ENCODE results near the gene CELF5. TPM values are rescaled to one million over a fixed set of nuclear protein-coding genes. Genes with fewer than 3 reads are reported as not detected.

The CELF5 gene
- total and polyA plus RNA-seq, 2 experiments from 2014 or later = 1.1 TPM; not detected in 1

GRCh38 chr19:3335431-3336350, 111.2 kb downstream of the CELF5 start:
- H3F3A ChIP-seq (ENCODE audit: insufficient read depth) = 0 out of 2 replicates have a peak, but pooled peaks cover 10% of the 10 kb centered on the region
- 27% methylated on average over 15 of the region's 15 CpGs for WGBS, 2 experiments (ENCODE audit: low coverage in 1 of 2, low lambda C conversion rate in 2 of 2, missing lambda C conversion rate in 2 of 2)
- H3K9me2 ChIP-seq (ENCODE audit: insufficient read depth) = no peaks in the 10 kb centered on the region
- H3K4me1 ChIP-seq (ENCODE audit: insufficient read depth) = peaks cover 30% of the 10 kb centered on the region
- no peaks in the 10 kb centered on the region for H3K27me3 ChIP-seq (replicated peaks; ENCODE audit: insufficient read depth)
- DNase-seq = peak; percentile 74
- H3K9me3 ChIP-seq (ENCODE audit: low read depth) = no peaks in the 10 kb centered on the region
- peak overlapping the region; percentile 77 for H3K9ac ChIP-seq
- H4K20me1 ChIP-seq (ENCODE audit: insufficient read depth) = no peaks in the 10 kb centered on the region
- H3K36me3 ChIP-seq (ENCODE audit: low read depth) = no peaks in the 10 kb centered on the region
- in situ Hi-C loops (cut with MboI) = no loop called here
- H3K79me2 ChIP-seq (ENCODE audit: insufficient read depth) = no peaks in the 10 kb centered on the region
- H2AFZ ChIP-seq = peak overlapping the region; percentile 90
- peak overlapping the region; percentile 48 for H3K4me2 ChIP-seq (ENCODE audit: unreplicated experiment)
- H3K27ac ChIP-seq = peak overlapping the region; percentile 75
- no peak overlapping the region for H3K4me3 ChIP-seq
- TF ChIP-seq EZH2phosphoT487 (IDR thresholded peaks at IDR 0.05; ENCODE audit: insufficient read depth, low read depth) (no peak), EZH2 (IDR thresholded peaks at IDR 0.05; ENCODE audit: insufficient read depth, poor library complexity, severe bottlenecking) (no peak)

- Histone ChIP-seq H3K27me3 (replicated peaks; ENCODE audit: insufficient read depth) (no peaks in the 10 kb centered on the region), H3K9me2 (ENCODE audit: insufficient read depth) (no peaks in the 10 kb centered on the region), H3K4me1 (ENCODE audit: insufficient read depth) (peaks cover 30% of the 10 kb centered on the region), H3K36me3 (ENCODE audit: low read depth) (no peaks in the 10 kb centered on the region), H3K79me2 (ENCODE audit: insufficient read depth) (no peaks in the 10 kb centered on the region), H3K4me3 (no peak overlapping the region), H3K27ac (peak overlapping the region; percentile 75), H2AFZ (peak overlapping the region; percentile 90), H3K4me2 (ENCODE audit: unreplicated experiment) (peak overlapping the region; percentile 48), H3F3A (ENCODE audit: insufficient read depth) (0 out of 2 replicates have a peak, but pooled peaks cover 10% of the 10 kb centered on the region), H3K9ac (peak overlapping the region; percentile 77), H3K9me3 (ENCODE audit: low read depth) (no peaks in the 10 kb centered on the region), H4K20me1 (ENCODE audit: insufficient read depth) (no peaks in the 10 kb centered on the region)
- DNase-seq = no peak
- no peak for TF ChIP-seq EZH2 (IDR thresholded peaks at IDR 0.05; ENCODE audit: insufficient read depth, poor library complexity, severe bottlenecking)
- no peak for TF ChIP-seq EZH2phosphoT487 (IDR thresholded peaks at IDR 0.05; ENCODE audit: insufficient read depth, low read depth)
- in situ Hi-C loops (cut with MboI) = no loop called here
- WGBS, 2 experiments (ENCODE audit: low coverage in 1 of 2, low lambda C conversion rate in 2 of 2, missing lambda C conversion rate in 2 of 2) = 10 to 16% methylated on average over 5 of the region's 5 CpGs
These were observed 111.9 kb downstream of the CELF5 start for GRCh38 chr19:3336351-3336679.

- H3K4me2 ChIP-seq (ENCODE audit: unreplicated experiment) = peak overlapping the region; percentile 48
- H3F3A ChIP-seq (ENCODE audit: insufficient read depth) = peaks cover 10% of the 10 kb centered on the region; the same call in 1 of the 2 replicates
- no peaks in the 10 kb centered on the region for H3K27me3 ChIP-seq (replicated peaks; ENCODE audit: insufficient read depth)
- in situ Hi-C loops (cut with MboI) = no loop called here
- H3K36me3 ChIP-seq (ENCODE audit: low read depth) = no peaks in the 10 kb centered on the region
- 20 to 24% methylated on average over 20 to 22 of the region's 22 CpGs for WGBS, 2 experiments (ENCODE audit: low coverage in 1 of 2, low lambda C conversion rate in 2 of 2, missing lambda C conversion rate in 2 of 2)
- no peaks in the 10 kb centered on the region for H4K20me1 ChIP-seq (ENCODE audit: insufficient read depth)
- H3K27ac ChIP-seq = peak overlapping the region; percentile 75
- H2AFZ ChIP-seq = peak overlapping the region; percentile 90
- no peak for TF ChIP-seq EZH2 (IDR thresholded peaks at IDR 0.05; ENCODE audit: insufficient read depth, poor library complexity, severe bottlenecking)
- TF ChIP-seq EZH2phosphoT487 (IDR thresholded peaks at IDR 0.05; ENCODE audit: insufficient read depth, low read depth) = no peak
- no peaks in the 10 kb centered on the region for H3K9me3 ChIP-seq (ENCODE audit: low read depth)
- H3K4me1 ChIP-seq (ENCODE audit: insufficient read depth) = peaks cover 30% of the 10 kb centered on the region
- H3K9ac ChIP-seq = peak overlapping the region; percentile 77
- no peaks in the 10 kb centered on the region for H3K9me2 ChIP-seq (ENCODE audit: insufficient read depth)
- H3K79me2 ChIP-seq (ENCODE audit: insufficient read depth) = no peaks in the 10 kb centered on the region
- DNase-seq = peak; percentile 74
- no peak overlapping the region for H3K4me3 ChIP-seq
These were observed 112.4 kb downstream of the CELF5 start for GRCh38 chr19:3336680-3337523.

DNA sequence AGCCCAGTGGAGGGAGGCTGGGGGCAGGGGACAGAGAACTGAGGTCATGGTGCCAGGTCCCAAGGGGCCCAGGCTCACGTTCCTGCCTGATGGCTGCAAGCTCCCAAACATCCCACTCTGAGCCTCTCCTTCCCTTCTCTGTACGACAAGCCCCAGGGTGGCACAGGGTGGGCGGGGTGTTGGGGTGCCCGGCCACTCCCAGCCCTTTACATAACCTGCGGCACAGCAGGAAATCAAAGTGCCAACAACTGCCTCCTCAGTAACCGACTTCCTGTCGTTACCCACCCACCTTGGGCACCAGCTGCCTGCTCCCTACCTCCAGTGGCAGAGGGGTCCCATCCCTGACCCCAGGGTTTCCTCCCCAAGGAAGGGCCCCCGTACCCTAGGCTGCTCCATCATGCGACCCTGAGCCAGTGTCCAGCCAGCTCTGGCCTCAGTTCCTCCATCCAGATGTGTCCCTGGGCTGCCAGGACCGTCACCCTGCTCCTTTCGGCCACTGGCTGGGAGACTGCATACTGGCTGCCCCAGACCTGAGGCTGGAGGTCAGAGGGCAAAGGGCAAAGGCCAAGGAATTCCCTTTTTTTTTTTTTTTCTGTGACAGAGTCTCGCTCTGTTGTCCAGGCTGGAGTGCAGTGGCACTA, 114.2 kb downstream of the CELF5 start:
- no peak for TF ChIP-seq EZH2phosphoT487 (IDR thresholded peaks at IDR 0.05; ENCODE audit: insufficient read depth, low read depth)
- TF ChIP-seq EZH2 (IDR thresholded peaks at IDR 0.05; ENCODE audit: insufficient read depth, poor library complexity, severe bottlenecking) = no peak
- WGBS, 2 experiments (ENCODE audit: low coverage in 1 of 2, low lambda C conversion rate in 2 of 2, missing lambda C conversion rate in 2 of 2) = 46 to 52% methylated on average over 8 to 12 of the region's 12 CpGs
- no peak overlapping the region for H3K9ac ChIP-seq
- peaks cover 16% of the 10 kb centered on the region for H3F3A ChIP-seq (ENCODE audit: insufficient read depth)
- H4K20me1 ChIP-seq (ENCODE audit: insufficient read depth) = no peaks in the 10 kb centered on the region
- H3K27me3 ChIP-seq (replicated peaks; ENCODE audit: insufficient read depth) = no peaks in the 10 kb centered on the region
- H3K9me2 ChIP-seq (ENCODE audit: insufficient read depth) = no peaks in the 10 kb centered on the region
- in situ Hi-C loops (cut with MboI) = no loop called here
- H3K4me1 ChIP-seq (ENCODE audit: insufficient read depth) = peaks cover 26% of the 10 kb centered on the region
- no peaks in the 10 kb centered on the region for H3K36me3 ChIP-seq (ENCODE audit: low read depth)
- no peaks in the 10 kb centered on the region for H3K79me2 ChIP-seq (ENCODE audit: insufficient read depth)
- H3K4me3 ChIP-seq = no peak overlapping the region
- H2AFZ ChIP-seq = no peak overlapping the region
- H3K4me2 ChIP-seq (ENCODE audit: unreplicated experiment) = no peak overlapping the region
- H3K9me3 ChIP-seq (ENCODE audit: low read depth) = no peaks in the 10 kb centered on the region
- H3K27ac ChIP-seq = no peak overlapping the region
- no peak for DNase-seq

All from GM23248 (cell line).